ENCODE measurements around the gene DHRS7B.

DHRS7B gene

DNA sequence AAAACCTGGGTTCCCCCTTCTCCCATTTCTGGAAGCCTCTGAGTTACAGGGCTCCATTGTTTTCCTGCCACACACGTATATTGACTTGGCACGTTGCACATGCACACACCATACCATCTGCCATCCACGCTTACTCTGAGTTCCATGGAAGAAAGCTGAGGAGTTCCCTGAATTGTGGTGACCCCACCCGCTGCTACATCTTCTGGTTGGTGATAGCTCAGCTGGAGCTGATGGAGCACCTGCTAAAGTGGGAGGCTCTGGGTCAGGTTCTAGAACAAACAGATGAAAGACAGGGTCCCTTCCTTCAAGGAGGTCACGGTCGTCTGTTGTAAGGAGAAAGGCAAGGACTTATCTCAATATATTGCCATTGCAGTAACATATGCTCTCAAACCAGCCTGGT, 46.1 kb downstream of the DHRS7B start:
- no peak for TF ChIP-seq CTCF (IDR thresholded peaks at IDR 0.05; ENCODE audit: low read depth, low read length)
- H3K4me3 ChIP-seq (ENCODE audit: low read depth, low read length), result no peak overlapping the region

DNA sequence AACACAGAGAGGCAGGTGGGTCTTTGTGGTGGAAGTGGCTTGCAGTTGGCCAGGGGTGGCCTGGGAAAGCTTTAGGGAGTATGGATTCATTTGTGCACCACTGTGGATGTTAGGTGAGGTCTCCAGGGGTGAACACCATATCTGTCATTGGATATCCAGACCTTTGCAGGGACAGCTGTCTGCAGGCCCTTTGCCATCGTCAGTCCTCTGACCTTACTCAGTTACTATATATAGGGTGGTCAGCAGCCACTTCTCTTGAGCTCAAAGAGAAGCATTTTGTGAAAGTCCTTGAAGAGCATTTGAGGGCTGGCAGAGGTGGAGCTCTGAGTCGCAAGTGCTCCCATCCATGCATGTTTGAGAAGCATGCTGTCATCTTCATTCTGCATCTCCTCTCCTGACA, 46.8 kb downstream of the DHRS7B start:
- no peak overlapping the region for H3K4me3 ChIP-seq (ENCODE audit: low read depth, low read length)
- TF ChIP-seq CTCF (IDR thresholded peaks at IDR 0.05; ENCODE audit: low read depth, low read length), result no peak

GRCh38 chr17:21174186-21174585, 47.4 kb downstream of the DHRS7B start:
- TF ChIP-seq CTCF (IDR thresholded peaks at IDR 0.05; ENCODE audit: low read depth, low read length), result no peak
- H3K4me3 ChIP-seq (ENCODE audit: low read depth, low read length), result no peak overlapping the region

DNA sequence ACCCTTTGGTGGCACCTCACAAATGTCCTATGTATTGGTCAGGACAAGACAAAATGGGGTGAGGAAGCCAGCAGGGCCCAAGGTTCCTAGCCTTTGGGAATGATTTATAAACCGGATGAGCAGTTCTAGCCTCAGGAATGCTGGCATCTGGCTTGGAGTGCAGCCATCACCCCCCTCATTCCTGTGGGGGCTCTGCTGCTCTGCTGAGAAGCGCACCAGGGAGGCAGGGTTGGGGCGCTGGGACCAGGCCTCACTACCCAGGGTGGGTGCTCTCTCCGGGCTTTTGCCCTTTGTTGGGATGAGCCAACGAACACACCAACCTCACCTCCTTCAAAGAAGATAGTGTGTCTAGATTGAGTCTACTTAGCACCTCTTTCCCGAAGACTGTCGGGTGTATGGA, 47.9 kb downstream of the DHRS7B start:
- TF ChIP-seq CTCF (IDR thresholded peaks at IDR 0.05; ENCODE audit: low read depth, low read length), result no peak

DNA sequence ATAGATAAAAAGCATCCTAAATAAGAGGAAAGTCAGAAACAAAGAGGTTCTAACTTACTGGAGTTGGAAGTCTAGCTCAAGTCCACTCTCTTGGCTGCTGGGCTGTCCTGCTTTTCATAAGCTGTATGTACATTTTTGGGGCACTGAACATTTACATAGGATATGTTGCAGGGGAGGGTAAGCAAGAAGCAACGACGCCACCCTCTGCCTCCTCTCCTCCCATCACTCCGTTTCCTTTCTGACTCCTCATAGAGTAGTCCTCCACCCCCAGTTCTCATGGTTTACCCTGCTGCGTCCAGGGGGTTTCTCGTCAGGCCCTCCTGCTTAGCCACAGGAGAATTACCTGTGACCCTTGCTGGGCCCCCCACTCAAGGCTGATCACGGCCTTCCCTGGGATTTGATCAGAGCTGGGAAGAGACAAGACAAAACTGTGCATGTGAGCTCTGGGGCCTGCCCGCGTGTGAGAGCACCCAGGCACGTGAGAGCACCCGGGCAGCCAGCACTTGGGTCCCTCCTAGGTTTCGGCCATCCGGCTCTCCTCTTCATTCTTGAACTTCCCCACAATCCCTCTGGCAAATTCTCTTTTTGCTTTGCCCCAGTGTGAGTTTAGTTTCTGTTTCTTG, 50.1 kb downstream of the DHRS7B start:
- H3K4me3 ChIP-seq (ENCODE audit: low read depth, low read length), result no peak overlapping the region
- TF ChIP-seq CTCF (IDR thresholded peaks at IDR 0.05; ENCODE audit: low read depth, low read length), result no peak

More for the DNA sequence above, 47.9 kb downstream of the DHRS7B start:
- no peak overlapping the region for H3K4me3 ChIP-seq (ENCODE audit: low read depth, low read length)

DNA sequence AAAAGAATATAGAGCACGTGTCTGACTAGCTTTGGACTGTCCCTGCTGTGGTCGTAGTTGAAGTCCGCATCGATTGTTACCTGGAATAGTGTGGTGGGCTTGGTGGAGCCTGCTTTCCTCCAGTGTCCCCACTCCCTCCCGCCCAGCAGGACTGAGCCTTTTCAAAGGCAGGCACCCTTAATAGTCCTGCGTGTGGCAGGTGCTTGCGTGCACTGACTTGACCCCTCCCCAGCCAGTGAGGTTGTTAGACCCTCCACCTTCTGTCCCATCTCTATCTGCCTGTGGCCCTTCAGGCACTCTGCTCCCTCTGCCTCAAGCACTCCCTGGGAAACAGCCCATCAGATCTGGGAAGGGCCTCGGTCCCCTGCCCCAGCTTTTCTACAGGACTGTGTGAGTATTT, 50.6 kb downstream of the DHRS7B start:
- TF ChIP-seq CTCF (IDR thresholded peaks at IDR 0.05; ENCODE audit: low read depth, low read length), result no peak
- no peak overlapping the region for H3K4me3 ChIP-seq (ENCODE audit: low read depth, low read length)

GRCh38 chr17:21177854-21178600, 51.3 kb downstream of the DHRS7B start:
- no peak for TF ChIP-seq CTCF (IDR thresholded peaks at IDR 0.05; ENCODE audit: low read depth, low read length)

More at GRCh38 chr17:21177854-21178600, 51.3 kb downstream of the DHRS7B start:
- H3K4me3 ChIP-seq (ENCODE audit: low read depth, low read length), result no peak overlapping the region
